GM19240 (cell line): ENCODE results near the gene SIK3.

Experiments used
- DNase-seq: peaks from one replicate; pipeline ENCODE4 v3.0.0; 2011; ENCODE audit warnings: low spot score; ENCODE audit not compliant: insufficient read length

Gene SIK3

GRCh38 chr11:116901964-116902688 is 196.1 kb downstream of the SIK3 start:
- DNase-seq: no peak

DNA sequence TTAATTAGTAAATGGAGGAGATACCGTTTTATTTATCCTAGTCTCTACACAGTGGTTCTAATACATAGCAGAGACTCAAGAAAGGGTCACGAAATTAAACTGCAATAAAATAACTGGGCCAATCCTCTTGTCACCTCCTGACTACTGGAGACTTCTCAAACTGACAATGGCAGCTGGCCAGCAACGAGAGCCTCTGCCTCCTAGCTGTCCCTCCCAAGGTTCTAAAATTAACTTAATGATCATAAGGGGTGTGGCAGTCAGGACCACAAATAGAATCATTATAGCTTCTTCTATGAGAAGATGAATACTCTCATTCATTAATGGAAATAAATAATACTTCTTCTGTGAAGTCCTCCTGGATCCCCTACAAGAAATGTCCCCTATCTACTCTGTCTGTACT is 197.0 kb downstream of the SIK3 start:
- no peak for DNase-seq

DNA sequence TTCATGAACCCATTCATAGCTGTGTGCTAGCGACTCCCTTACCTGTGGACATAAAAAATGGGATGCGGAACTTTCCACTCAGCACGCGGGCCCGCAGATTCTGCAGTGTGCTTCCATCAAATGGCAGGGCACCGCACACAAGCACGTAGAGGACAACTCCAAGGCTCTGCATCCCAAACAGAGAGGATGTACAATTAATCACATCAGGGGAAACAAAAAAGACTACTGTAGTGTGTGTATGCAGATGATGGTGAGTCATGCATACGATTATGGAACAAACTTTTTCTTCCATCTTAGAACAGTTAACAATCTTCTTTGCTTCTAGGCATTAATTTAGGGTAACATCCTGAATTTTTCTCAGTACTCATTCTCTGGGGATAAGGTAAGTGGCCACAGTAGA is 202.0 kb downstream of the SIK3 start:
- DNase-seq: no peak

- DNase-seq: no peak
Observed at GRCh38 chr11:116895048-116895757, 203.0 kb downstream of the SIK3 start.

DNA sequence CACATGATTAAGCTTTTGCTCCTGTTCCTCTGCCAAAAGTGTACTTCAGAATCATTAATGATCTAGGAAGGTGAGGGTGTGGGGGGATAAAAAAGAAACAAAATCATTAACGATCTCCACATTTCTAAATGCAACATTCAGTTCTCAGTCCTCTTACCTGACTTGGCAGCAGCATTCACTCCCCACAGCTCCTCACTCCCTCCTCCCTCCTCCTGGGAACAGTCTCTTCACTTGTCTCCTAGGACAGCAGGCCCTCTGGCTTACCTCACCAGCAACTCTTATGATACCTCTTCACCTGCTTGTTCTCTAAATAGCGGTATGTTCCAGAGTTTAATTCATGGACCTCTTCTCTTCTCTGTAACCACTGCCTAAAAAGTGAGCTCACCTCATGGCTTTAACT is 204.3 kb downstream of the SIK3 start:
- DNase-seq: no peak

DNA sequence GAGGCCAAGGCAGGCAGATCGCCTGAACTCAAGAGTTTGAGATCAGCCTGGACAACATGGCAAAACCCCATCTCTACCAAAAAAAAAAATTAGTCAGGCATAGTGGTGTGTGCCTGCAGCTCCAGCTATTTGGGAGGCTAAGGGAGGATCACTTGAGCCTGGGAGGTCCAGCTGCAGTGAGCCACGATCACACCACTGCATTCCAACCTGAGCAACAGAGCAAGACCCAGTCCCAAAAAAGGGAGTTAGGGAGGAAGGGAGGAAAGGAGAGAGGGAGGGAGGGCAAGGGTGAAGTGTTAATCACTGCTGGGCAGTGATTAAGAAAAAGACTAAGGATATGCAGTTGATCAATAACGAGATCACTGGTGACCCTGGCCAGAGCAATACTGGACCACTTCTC is 204.8 kb downstream of the SIK3 start:
- no peak for DNase-seq

DNA sequence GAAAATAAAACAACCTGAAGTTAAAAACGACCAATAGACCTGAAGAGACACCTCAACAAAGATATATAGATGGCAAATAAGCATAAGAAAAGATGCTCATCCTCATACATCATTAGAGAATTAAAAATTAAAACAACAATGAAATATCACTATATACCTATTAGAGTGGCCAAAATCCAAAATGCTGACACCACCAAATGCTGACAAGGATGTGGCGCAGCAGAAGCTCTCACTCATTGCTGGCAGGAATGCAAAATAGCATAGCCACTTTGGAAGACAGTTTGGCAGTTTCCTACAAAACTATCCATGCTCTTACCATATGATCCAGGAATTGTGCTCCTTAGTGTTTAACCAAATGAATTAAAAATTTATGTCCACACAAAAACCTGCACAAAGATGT is 205.9 kb downstream of the SIK3 start:
- DNase-seq: no peak

DNA sequence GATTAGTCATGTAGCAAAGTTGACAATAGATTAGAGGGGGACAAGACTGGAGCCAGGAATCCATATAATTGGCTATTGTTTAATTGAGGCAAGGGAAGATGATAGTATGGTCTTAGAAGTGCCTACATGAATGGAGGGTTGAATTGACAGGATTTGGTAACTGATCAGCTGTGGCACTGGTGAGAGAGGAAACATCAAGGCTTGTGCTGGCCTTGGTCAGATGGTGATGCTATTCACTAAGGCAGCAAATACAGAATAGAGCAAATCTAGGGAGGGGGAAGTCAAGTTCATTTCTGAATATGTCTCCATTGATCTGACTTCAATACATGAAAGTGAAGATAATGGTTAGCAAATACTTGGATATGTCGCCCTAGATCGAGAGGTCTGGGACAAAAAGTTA is 206.5 kb downstream of the SIK3 start:
- DNase-seq: no peak

- DNase-seq: no peak
Observed at GRCh38 chr11:116890607-116891006, 207.6 kb downstream of the SIK3 start.

DNA sequence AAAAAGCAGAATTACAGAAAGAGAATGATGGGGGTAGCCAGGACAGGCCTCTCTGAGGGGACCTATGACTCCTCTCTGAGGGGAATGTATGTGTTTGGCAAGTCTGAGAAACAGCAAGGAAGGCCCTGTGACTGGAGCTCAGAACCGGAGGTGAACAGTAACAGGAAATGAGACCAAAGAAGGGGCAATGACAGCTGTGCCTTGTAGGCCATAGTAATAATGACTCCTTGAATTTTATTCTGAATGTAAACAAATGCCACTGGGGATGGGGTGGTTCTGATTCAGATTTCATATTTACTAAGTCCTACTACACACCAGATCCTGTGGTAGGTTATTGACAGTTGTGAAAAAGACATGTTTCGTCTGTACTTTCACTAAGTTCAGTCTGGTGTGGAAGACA is 208.0 kb downstream of the SIK3 start:
- peak; percentile 11 for DNase-seq

- no peak for DNase-seq
Observed at GRCh38 chr11:116888884-116889549, 209.2 kb downstream of the SIK3 start.

- no peak for DNase-seq
Observed at GRCh38 chr11:116888024-116888423, 210.2 kb downstream of the SIK3 start.

- DNase-seq: no peak
Observed at GRCh38 chr11:116885951-116886655, 212.1 kb downstream of the SIK3 start.

GRCh38 chr11:116882386-116882785 is 215.8 kb downstream of the SIK3 start:
- no peak for DNase-seq

GRCh38 chr11:116881143-116881542 is 217.1 kb downstream of the SIK3 start:
- DNase-seq: no peak

DNA sequence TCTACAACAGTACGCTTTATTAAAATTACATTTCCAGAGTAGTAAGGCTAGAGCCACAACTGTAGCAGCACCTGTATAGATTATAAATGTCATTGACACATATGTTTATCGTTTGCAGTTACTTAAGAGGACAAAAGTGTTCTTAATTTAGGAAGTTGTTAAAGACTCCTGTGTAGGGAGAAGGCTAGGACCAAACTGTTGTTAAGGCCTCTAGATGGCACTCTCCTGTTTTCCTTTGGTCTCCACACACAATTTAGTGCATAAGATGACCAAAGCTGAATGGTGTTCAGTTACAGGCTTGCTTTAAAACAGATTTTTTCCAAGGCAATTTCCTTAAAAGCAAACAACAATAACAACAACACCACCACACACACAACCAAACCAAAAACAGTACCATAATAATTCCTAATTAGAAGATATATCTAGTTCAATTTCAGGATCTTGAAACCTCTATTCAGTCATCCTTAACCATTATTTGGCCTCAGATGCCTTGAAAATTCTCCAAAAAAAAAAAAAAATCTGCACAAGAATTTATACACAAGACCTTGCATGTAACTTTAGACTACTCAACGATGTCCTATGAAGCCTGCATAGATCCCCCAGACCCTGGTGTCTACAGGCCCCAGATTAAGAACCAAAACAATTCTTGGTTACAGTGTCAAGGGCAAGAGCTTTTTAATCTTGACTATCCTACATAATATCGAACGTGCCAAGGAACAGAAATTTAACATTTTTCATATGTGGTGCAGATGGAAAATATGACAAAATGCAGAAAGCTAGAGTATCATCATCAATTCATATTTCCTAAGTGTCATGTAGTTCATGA is 218.2 kb downstream of the SIK3 start:
- DNase-seq: peak; percentile 30

DNA sequence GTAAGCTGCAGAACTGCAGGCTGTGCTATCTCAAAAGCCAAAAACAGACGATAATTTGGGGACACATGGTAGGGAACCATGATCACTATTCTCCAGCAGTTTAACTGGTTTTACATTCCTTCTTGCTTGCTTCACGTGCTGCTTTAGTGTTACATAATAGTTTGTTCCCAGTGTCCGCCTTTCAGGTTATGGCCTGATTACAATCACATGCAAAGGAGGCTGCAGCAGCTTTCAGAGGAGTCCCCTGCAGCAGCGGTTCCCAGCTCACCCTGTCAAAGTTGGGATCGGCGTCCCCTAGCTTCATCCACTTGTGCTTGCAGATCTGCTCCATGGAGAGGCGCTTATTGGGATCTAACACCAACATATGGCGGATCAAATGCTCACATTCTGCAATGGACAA is 221.6 kb downstream of the SIK3 start:
- DNase-seq: no peak

DNA sequence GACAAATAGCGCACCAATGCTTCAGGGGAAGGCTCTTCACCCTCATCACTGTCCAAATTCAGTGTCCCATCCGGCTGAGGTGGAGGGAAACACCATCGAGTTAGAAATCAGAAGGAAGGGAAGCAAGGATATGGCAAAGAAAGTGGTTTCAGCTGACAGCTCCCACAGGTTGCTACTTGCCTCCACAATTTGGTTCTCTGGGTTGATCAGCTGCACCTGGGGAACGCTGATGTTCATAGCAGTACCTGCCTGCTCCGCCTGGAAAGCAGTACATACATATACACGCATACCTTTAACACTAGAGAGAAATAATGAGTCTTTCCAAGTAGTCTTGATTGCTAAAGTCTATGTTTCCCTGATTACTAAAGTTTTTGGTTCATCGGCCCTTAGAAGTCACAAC is 223.0 kb downstream of the SIK3 start:
- no peak for DNase-seq

DNA sequence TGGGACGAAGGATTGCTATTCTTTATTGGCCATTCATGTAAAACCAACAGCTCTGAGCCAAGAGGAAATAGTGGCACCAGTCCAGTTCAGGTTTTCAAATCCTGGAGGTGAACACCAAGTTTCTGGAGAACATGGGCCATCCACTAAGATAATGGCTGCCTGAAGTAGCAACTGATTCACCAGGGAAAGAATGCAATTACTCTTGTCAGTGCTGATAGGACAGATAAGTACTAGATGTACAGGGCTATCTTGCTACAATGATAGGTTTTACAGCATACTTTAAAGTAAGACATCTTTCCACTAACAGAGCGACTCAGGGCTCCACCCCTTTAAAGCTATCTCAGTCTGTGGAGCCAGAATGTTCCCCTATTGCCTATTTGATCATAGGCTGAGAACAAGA is 224.0 kb downstream of the SIK3 start:
- DNase-seq: no peak

DNA sequence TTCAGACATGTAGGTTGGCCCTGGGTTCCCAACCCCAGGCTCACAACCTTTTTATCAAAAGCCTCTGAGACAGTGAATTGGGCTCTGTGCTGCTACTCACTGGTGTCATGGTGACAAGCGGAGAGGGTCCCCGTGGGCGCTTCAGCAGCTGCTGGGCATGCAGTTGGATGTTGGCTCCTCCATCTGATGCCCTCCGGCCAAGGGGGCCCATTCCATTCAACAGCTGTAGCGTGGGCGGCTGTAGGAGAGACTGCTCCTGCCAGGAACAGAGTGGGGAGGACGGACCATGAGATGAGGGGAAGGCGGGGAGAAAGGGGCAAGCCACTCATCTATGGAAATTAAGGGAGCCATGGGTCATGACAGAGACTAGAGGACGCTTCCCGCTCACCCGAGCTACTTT is 224.8 kb downstream of the SIK3 start:
- no peak for DNase-seq

DNA sequence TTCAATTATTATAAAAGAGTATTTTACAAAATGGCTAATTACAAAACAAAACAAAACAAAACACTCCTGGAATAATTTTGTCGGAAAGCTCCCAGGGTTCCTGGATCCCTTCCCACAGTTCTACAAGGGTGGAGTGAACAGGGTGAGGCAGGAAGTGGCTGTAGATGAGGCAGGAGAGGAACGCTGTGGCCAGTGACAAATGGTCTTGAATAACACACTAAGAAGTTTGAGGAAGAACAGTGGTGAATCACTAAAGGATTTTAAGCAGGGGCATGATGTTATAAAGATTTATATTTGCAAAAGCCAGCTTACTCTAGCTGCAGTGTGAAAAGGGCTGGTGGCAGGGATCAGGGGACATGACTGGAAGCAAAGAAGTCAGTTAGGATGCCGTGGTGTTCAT is 227.0 kb downstream of the SIK3 start:
- no peak for DNase-seq
